WTC11 (cell line): ENCODE data around the gene TBC1D24. TPM values are rescaled to one million over a fixed set of nuclear protein-coding genes. Genes with fewer than 3 reads are reported as not detected.

Experiments
- ATAC-seq: fragments of 200-7000 bp; cut with Tn5 transposase; 2 replicates; pipeline ENCODE4 v1.10.0; 2021; ENCODE audit warnings: mild to moderate bottlenecking, moderate library complexity
- CTCF ChIA-PET: fragments of 300-600 bp; sonication (Branson Sonifier 250); formaldehyde crosslinking; loops from one replicate; lab custom pipeline; 2021; ENCODE audit warnings: antibody characterized with exemption; lab: Charles Lee
- POLR2A ChIA-PET: fragments of 350-600 bp; sonication (Branson Sonifier 250); formaldehyde crosslinking; loops from one replicate; lab custom pipeline; 2021; ENCODE audit warnings: antibody characterized with exemption; lab: Charles Lee
- DNase-seq: peaks from one replicate; pipeline ENCODE4 v3.0.0; 2021; ENCODE audit warnings: low spot score
- H3K27ac Mint-ChIP-seq: 2 replicates; pipeline ENCODE4 v1.8.0; 2021; ENCODE audit warnings: mixed read lengths
- H3K27me3 Mint-ChIP-seq: 2 replicates; pipeline ENCODE4 v1.8.0; 2021; ENCODE audit warnings: low read depth, mild to moderate bottlenecking, moderate library complexity, mixed read lengths
- H3K36me3 Mint-ChIP-seq: 2 replicates; pipeline ENCODE4 v1.8.0; 2021; ENCODE audit warnings: mixed read lengths
- H3K4me1 Mint-ChIP-seq: 2 replicates; pipeline ENCODE4 v1.8.0; 2022; ENCODE audit warnings: mixed read lengths
- H3K4me3 Mint-ChIP-seq: 2 replicates; pipeline ENCODE4 v1.8.0; 2021; ENCODE audit warnings: mild to moderate bottlenecking, moderate library complexity, mixed read lengths
- H3K9me3 Mint-ChIP-seq: 2 replicates; pipeline ENCODE4 v1.8.0; 2021; ENCODE audit warnings: mixed read lengths
- AR ChIP-seq: fragments of 250-450 bp; sonication (Bioruptor Pico); IDR thresholded peaks from 2 replicates; pipeline ENCODE4 v1.9.0; 2021; ENCODE audit warnings: mild to moderate bottlenecking
- ARID4B ChIP-seq: sonication (generic); formaldehyde crosslinking; IDR thresholded peaks from 2 replicates; pipeline ENCODE4 v1.8.0; 2023; ENCODE audit warnings: missing genetic modification reagents, mild to moderate bottlenecking, borderline replicate concordance
- CBFB ChIP-seq: sonication (generic); formaldehyde crosslinking; IDR thresholded peaks from 2 replicates; pipeline ENCODE4 v1.8.1; 2022; ENCODE audit warnings: mild to moderate bottlenecking, low read depth, missing genetic modification reagents
- CDX4 ChIP-seq: fragments of 250-450 bp; sonication (Bioruptor Pico); IDR thresholded peaks from 2 replicates; pipeline ENCODE4 v1.9.0; 2021; ENCODE audit warnings: moderate library complexity, mild to moderate bottlenecking, inconsistent platforms, borderline replicate concordance
- ERG ChIP-seq: fragments of 250-450 bp; sonication (Bioruptor Pico); IDR thresholded peaks from 2 replicates; pipeline ENCODE4 v1.8.0; 2021; ENCODE audit warnings: mild to moderate bottlenecking
- FOXK1 ChIP-seq: sonication (generic); formaldehyde crosslinking; IDR thresholded peaks from 2 replicates; pipeline ENCODE4 v1.8.0; 2022; ENCODE audit warnings: mild to moderate bottlenecking, moderate library complexity, missing genetic modification reagents
- GTF2I ChIP-seq: fragments of 250-450 bp; sonication (Bioruptor Pico); conservative IDR thresholded peaks from 2 replicates; pipeline ENCODE4 v1.4.0; 2021; ENCODE audit warnings: mild to moderate bottlenecking
- JAZF1 ChIP-seq: fragments of 250-450 bp; sonication (Bioruptor Pico); IDR thresholded peaks from 2 replicates; pipeline ENCODE4 v1.9.0; 2021; ENCODE audit warnings: moderate library complexity, mild to moderate bottlenecking, inconsistent platforms
- JUN ChIP-seq: sonication (generic); formaldehyde crosslinking; IDR thresholded peaks from 2 replicates; pipeline ENCODE4 v1.8.0; 2023; ENCODE audit warnings: mild to moderate bottlenecking, missing genetic modification reagents
- KAT7 ChIP-seq: sonication (generic); formaldehyde crosslinking; IDR thresholded peaks from 2 replicates; pipeline ENCODE4 v1.8.1; 2023; ENCODE audit warnings: missing genetic modification reagents, mild to moderate bottlenecking, borderline replicate concordance
- NFE2L1 ChIP-seq: sonication (generic); formaldehyde crosslinking; IDR thresholded peaks from 2 replicates; pipeline ENCODE4 v1.8.1; 2023; ENCODE audit warnings: missing genetic modification reagents
- PRDM15 ChIP-seq: sonication (generic); formaldehyde crosslinking; IDR thresholded peaks from 2 replicates; pipeline ENCODE4 v1.8.0; 2022; ENCODE audit warnings: missing genetic modification reagents
- RELA ChIP-seq: sonication (generic); formaldehyde crosslinking; IDR thresholded peaks from 2 replicates; pipeline ENCODE4 v1.8.1; 2022; ENCODE audit warnings: missing genetic modification reagents, mild to moderate bottlenecking, borderline replicate concordance
- SMAD3 ChIP-seq: sonication (generic); formaldehyde crosslinking; IDR thresholded peaks from 2 replicates; pipeline ENCODE4 v1.8.0; 2022; ENCODE audit warnings: missing genetic modification reagents, mild to moderate bottlenecking, borderline replicate concordance
- SOX15 ChIP-seq: fragments of 250-450 bp; sonication (Bioruptor Pico); IDR thresholded peaks from 2 replicates; pipeline ENCODE4 v1.9.0; 2021; ENCODE audit warnings: mild to moderate bottlenecking
- TEAD1 ChIP-seq: sonication (generic); formaldehyde crosslinking; IDR thresholded peaks from 2 replicates; pipeline ENCODE4 v1.8.0; 2022; ENCODE audit warnings: mild to moderate bottlenecking, missing genetic modification reagents
- ZBTB43 ChIP-seq: sonication (generic); formaldehyde crosslinking; IDR thresholded peaks from 2 replicates; pipeline ENCODE4 v1.8.1; 2023; ENCODE audit warnings: mild to moderate bottlenecking, missing genetic modification reagents
- ZNF232 ChIP-seq: sonication (generic); formaldehyde crosslinking; IDR thresholded peaks from 2 replicates; pipeline ENCODE4 v1.8.0; 2022; ENCODE audit warnings: mild to moderate bottlenecking, missing genetic modification reagents
- ZNF396 ChIP-seq: fragments of 250-450 bp; sonication (Bioruptor Pico); IDR thresholded peaks from 2 replicates; pipeline ENCODE4 v1.8.0; 2021; ENCODE audit warnings: mild to moderate bottlenecking, moderate library complexity, borderline replicate concordance
- total RNA-seq: library from RNA; stranded (reverse); gene quantifications from 3 replicates; pipeline ENCODE4 v1.2.3, GENCODE V29; 2021

TBC1D24 gene
- total RNA-seq, 1 experiment from 2014 or later, result 21.0 TPM

GRCh38 chr16:2497116-2497630 is 22.2 kb downstream of the TBC1D24 start (continued):
- TF ChIP-seq ARID4B (CRISPR knock-in tag) (no peak), PRDM15 (CRISPR knock-in tag) (no peak), ZNF232 (no peak), SOX15 (CRISPR knock-in tag) (no peak), KAT7 (CRISPR knock-in tag) (no peak), JUN (no peak), TEAD1 (no peak), AR (no peak)

GRCh38 chr16:2497695-2498484 is 23.0 kb downstream of the TBC1D24 start:
- no peak for TF ChIP-seq ZBTB43
- no peak for TF ChIP-seq JAZF1 (CRISPR knock-in tag)
- no peak for TF ChIP-seq GTF2I (CRISPR knock-in tag)
- TF ChIP-seq SMAD3 (CRISPR knock-in tag), result no peak
- TF ChIP-seq ZNF396 (CRISPR knock-in tag), result no peak
- no peak for TF ChIP-seq CBFB (CRISPR knock-in tag)
- no peak for TF ChIP-seq CDX4 (CRISPR knock-in tag)
- TF ChIP-seq ERG (CRISPR knock-in tag), result no peak
- TF ChIP-seq FOXK1 (CRISPR knock-in tag), result no peak
- no peak for TF ChIP-seq NFE2L1 (CRISPR knock-in tag)
- TF ChIP-seq RELA, result no peak
- Mint-ChIP-seq H3K27ac (peak overlapping the region; percentile 16), H3K4me3 (no peak overlapping the region), H3K4me1 (peaks cover 4% of the 10 kb centered on the region), H3K27me3 (no peaks in the 10 kb centered on the region), H3K36me3 (peaks cover 5% of the 10 kb centered on the region), H3K9me3 (no peaks in the 10 kb centered on the region)
- ATAC-seq (no peak), DNase-seq (no peak)
- CTCF ChIA-PET, result interaction anchor here (1.0 kb wide), 1 partner anchor 23 kb away, joined by 3 read pairs; no protein-coding TSS in a partner anchor
- POLR2A ChIA-PET, result no interaction called here
